ENCODE results near the gene EEF1AKMT2.

GRCh38 chr10:124711145-124711544 lies 80.5 kb downstream of the EEF1AKMT2 start:
- TF ChIP-seq FOXM1 (IDR thresholded peaks at IDR 0.05; ENCODE audit: borderline replicate concordance) (no peak), FOXK2 (IDR thresholded peaks at IDR 0.05) (no peak), ELF4 (IDR thresholded peaks at IDR 0.05) (no peak), SUZ12 (IDR thresholded peaks at IDR 0.05) (no peak), BHLHE40 (IDR thresholded peaks at IDR 0.05; ENCODE audit: borderline replicate concordance) (no peak), NFRKB (IDR thresholded peaks at IDR 0.05) (no peak), FOXA1 (IDR thresholded peaks at IDR 0.05) (no peak), ZNF384 (IDR thresholded peaks at IDR 0.05) (no peak)

Data from HEK293T (cell line).